GM18517 (cell line): ENCODE measurements around the gene CDC42SE2.
"Not testable (repeated sequence)": the region's sequence is repeated elsewhere in the genome, so short reads cannot be mapped to it uniquely, and the experiment has no call there.

Experiments used
- ATAC-seq: cut with Tn5 transposase; IDR thresholded peaks from one replicate; pipeline ENCODE4 v1.9.1; 2021; ENCODE audit warnings: mild to moderate bottlenecking, moderate library complexity; ENCODE audit not compliant: unreplicated experiment

Gene CDC42SE2

GRCh38 chr5:131316822-131317221 is 53.0 kb downstream of the CDC42SE2 start:
- no peak for ATAC-seq

GRCh38 chr5:131318455-131318854 is 54.6 kb downstream of the CDC42SE2 start:
- no peak for ATAC-seq

- no peak for ATAC-seq
These were observed 57.2 kb downstream of the CDC42SE2 start for GRCh38 chr5:131321066-131321465.

- ATAC-seq = no peak
These were observed 59.1 kb downstream of the CDC42SE2 start for GRCh38 chr5:131322926-131323325.

- ATAC-seq = no peak
These were observed 59.5 kb downstream of the CDC42SE2 start for GRCh38 chr5:131323378-131323777.

- ATAC-seq = no peak
These were observed 60.5 kb downstream of the CDC42SE2 start for GRCh38 chr5:131324303-131324702.

GRCh38 chr5:131328536-131329285 is 64.9 kb downstream of the CDC42SE2 start:
- no peak for ATAC-seq

GRCh38 chr5:131329286-131329560 is 65.4 kb downstream of the CDC42SE2 start:
- ATAC-seq = no peak

GRCh38 chr5:131330031-131330430 is 66.2 kb downstream of the CDC42SE2 start:
- no peak for ATAC-seq

GRCh38 chr5:131335756-131336155 is 71.9 kb downstream of the CDC42SE2 start:
- ATAC-seq = not testable (repeated sequence)

- not testable (repeated sequence) for ATAC-seq
These were observed 72.9 kb downstream of the CDC42SE2 start for GRCh38 chr5:131336801-131337200.

GRCh38 chr5:131337240-131338050 is 73.6 kb downstream of the CDC42SE2 start:
- not testable (repeated sequence) for ATAC-seq

- no peak for ATAC-seq
These were observed 74.2 kb downstream of the CDC42SE2 start for GRCh38 chr5:131338051-131338453.

- ATAC-seq = not testable (repeated sequence)
These were observed 80.4 kb downstream of the CDC42SE2 start for GRCh38 chr5:131344288-131344687.

- not testable (repeated sequence) for ATAC-seq
These were observed 82.4 kb downstream of the CDC42SE2 start for GRCh38 chr5:131346204-131346603.

- no peak for ATAC-seq
These were observed 90.1 kb downstream of the CDC42SE2 start for GRCh38 chr5:131353991-131354390.

GRCh38 chr5:131355971-131356528 is 92.2 kb downstream of the CDC42SE2 start:
- peak; percentile 55 for ATAC-seq

- no peak for ATAC-seq
These were observed 92.8 kb downstream of the CDC42SE2 start for GRCh38 chr5:131356619-131357018.

- peak; percentile 47 for ATAC-seq
These were observed 94.1 kb downstream of the CDC42SE2 start for GRCh38 chr5:131357739-131358561.

- no peak for ATAC-seq
These were observed 97.9 kb downstream of the CDC42SE2 start for GRCh38 chr5:131361677-131362315.
